Astrocyte of the cerebellum (primary cell): ENCODE results near the gene ADAT1.

ENCODE experiments used
- DNase-seq: peaks from one replicate; pipeline ENCODE4 v3.0.0-alpha.2; 2011; ENCODE audit warnings: low read depth
- H3K4me3 ChIP-seq: 2 replicates; pipeline ENCODE4 v1.5.1; 2011; ENCODE audit warnings: mild to moderate bottlenecking, low read depth, low read length, moderate library complexity
- CTCF ChIP-seq: IDR thresholded peaks from 2 replicates; pipeline ENCODE4 v1.5.1; 2012; ENCODE audit warnings: low read length, low read depth, moderate library complexity, mild to moderate bottlenecking; ENCODE audit errors: missing control alignments
- in situ Hi-C: cut with HindIII; loops from 2 replicates; pipeline ENCODE4 v1.10.0; 2017; ENCODE audit warnings: low sequenced_read_pairs

Gene ADAT1

GRCh38 chr16:75635036-75635435, 12.0 kb upstream of the ADAT1 start:
- in situ Hi-C loops: no loop called here
- no peak for TF ChIP-seq CTCF
- no peak for DNase-seq
- no peak overlapping the region for H3K4me3 ChIP-seq

GRCh38 chr16:75632857-75633256, 9.8 kb upstream of the ADAT1 start:
- no peak for DNase-seq
- no peak overlapping the region for H3K4me3 ChIP-seq
- in situ Hi-C loops: no loop called here
- no peak for TF ChIP-seq CTCF

- no peak for TF ChIP-seq CTCF
- in situ Hi-C loops: no loop called here
- no peak overlapping the region for H3K4me3 ChIP-seq
- no peak for DNase-seq
Observed at GRCh38 chr16:75630052-75630451, 7.0 kb upstream of the ADAT1 start.

GRCh38 chr16:75629132-75629531, 6.1 kb upstream of the ADAT1 start:
- TF ChIP-seq CTCF: no peak
- in situ Hi-C loops: no loop called here

GRCh38 chr16:75628351-75628750, 5.3 kb upstream of the ADAT1 start:
- DNase-seq: no peak
- in situ Hi-C loops: no loop called here
- no peak overlapping the region for H3K4me3 ChIP-seq
- TF ChIP-seq CTCF: no peak

More at GRCh38 chr16:75629132-75629531, 6.1 kb upstream of the ADAT1 start:
- no peak overlapping the region for H3K4me3 ChIP-seq
- DNase-seq: no peak

- H3K4me3 ChIP-seq: no peak overlapping the region
- no peak for TF ChIP-seq CTCF
- DNase-seq: no peak
- in situ Hi-C loops: no loop called here
Observed at GRCh38 chr16:75627851-75628250, 4.8 kb upstream of the ADAT1 start.

GRCh38 chr16:75626806-75627205, 3.7 kb upstream of the ADAT1 start:
- no peak for DNase-seq
- in situ Hi-C loops: no loop called here
- no peak for TF ChIP-seq CTCF
- H3K4me3 ChIP-seq: no peak overlapping the region
